GM12801 (cell line): ENCODE results near the gene SLC13A5.

ENCODE experiments used
- TF ChIP-seq, protein P1 (sequence below): IDR thresholded peaks from one replicate; pipeline ENCODE4 v1.5.1; 2011; ENCODE audit warnings: control low read depth; ENCODE audit not compliant: insufficient read length; ENCODE audit errors: extremely low read depth

SLC13A5 gene

DNA sequence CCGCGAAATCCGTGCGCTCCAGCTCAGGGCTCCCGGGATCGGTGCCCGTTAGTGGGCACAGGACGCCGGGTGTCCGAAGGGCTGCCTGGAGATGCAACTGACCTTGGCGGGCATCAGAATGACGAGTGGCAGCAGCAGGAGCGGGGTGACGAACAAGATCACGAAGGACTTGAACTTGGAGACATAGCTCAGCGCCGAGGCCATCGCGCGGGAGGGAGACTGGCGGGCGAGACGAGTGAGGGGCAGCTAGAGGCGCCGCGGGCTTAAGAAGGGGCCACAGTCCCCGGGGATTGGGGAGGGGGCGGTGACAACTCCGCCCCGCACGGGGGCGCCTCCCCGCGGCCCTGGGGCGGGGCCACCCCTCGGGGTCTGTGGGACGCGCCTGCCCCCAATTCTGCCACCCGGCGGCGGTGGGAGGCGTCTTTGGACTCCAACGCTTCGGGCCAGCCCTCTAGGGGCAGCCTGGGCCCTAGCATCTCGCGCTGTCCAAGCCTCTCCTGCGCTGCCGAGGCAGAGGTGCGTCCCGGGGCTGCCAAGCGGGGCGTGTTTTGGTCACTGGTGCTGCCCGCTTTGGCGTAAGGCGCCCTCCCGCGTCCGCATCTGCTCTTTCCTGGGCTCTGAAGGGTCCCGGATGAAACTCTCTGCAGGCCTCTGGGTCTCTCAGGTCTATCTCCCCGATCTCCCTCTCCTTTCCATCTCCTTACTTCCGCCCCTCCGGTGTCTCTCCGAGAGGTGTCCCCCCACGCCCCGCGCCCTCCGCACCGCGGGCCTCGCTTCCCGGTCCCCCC lies at the start of gene SLC13A5:
Gene SLC13A5 (minus strand): TSS at position 240 of the 788 bp plus-strand sequence. CDS start 36 bp downstream, at position 204.
- TF ChIP-seq, protein P1, sequence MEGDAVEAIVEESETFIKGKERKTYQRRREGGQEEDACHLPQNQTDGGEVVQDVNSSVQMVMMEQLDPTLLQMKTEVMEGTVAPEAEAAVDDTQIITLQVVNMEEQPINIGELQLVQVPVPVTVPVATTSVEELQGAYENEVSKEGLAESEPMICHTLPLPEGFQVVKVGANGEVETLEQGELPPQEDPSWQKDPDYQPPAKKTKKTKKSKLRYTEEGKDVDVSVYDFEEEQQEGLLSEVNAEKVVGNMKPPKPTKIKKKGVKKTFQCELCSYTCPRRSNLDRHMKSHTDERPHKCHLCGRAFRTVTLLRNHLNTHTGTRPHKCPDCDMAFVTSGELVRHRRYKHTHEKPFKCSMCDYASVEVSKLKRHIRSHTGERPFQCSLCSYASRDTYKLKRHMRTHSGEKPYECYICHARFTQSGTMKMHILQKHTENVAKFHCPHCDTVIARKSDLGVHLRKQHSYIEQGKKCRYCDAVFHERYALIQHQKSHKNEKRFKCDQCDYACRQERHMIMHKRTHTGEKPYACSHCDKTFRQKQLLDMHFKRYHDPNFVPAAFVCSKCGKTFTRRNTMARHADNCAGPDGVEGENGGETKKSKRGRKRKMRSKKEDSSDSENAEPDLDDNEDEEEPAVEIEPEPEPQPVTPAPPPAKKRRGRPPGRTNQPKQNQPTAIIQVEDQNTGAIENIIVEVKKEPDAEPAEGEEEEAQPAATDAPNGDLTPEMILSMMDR = no peak

DNA sequence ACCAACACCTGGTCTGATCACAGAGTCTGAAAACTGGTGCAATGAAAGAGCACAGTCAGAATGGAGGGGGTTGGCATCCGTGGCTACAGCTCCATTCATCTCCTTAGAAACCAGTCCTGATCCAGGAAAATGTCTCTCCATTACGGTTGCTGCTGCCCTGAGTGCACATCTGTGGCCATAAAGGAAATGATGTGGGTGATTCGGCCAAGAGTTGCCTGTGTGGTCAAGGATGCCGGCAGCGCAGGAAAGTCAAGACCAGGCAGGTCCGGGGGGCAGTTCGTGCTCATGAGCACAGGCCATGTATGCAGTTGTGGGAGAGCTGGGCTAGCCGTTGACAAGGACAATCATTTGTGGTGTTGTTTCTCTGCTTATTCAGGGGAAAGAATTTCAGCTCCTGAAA lies 48.6 kb upstream of the SLC13A5 start:
- TF ChIP-seq, protein P1 = no peak

DNA sequence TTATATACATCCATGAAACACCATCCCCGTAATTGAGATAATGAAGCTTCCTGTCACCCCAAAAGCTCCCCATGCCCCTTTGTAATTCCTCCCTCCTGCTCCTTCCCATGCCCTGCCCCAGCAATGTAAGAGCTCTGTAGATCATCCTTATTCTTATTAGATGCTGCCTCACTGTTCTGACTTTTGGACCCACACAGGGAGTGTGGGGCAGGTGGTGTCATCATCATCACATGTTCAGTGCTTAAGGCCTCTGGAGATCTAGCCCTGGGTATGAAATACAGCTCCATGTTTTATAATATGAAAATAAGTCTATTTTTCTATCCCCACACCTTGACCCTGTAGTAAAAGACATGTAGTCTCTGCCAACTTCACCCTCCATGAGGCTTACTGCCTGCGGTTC lies 44.6 kb upstream of the SLC13A5 start:
- TF ChIP-seq, protein P1 = no peak

DNA sequence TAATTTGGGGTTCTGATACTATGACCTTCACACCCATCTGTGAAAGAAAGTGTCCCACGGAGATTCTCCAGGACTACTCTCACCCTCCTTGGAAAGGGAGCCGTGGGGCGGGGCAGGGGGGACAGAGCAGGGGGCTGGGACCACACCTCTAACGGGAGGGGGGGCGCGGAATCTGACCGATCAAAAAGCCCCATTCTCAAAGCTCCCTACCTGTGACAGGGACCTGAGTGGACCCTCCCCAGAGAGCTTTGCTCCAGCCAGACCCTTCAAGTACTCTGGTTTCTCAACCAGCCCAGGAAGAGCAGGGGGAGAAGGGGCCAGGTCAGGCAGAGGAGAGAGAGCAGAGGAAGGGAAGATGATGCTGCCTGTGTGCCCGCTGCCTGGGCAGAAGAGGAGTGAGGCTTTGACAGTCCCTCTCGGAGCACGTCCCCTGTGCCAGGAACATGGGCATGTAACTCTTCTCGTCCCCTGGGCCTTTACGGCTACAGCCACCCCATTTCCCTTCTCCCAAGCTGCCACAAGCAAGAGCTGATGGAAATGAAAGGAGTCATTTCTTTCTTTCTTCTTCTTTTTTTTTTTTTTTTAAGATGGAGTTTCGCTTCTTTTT lies 43.4 kb upstream of the SLC13A5 start:
- TF ChIP-seq, protein P1 = no peak

DNA sequence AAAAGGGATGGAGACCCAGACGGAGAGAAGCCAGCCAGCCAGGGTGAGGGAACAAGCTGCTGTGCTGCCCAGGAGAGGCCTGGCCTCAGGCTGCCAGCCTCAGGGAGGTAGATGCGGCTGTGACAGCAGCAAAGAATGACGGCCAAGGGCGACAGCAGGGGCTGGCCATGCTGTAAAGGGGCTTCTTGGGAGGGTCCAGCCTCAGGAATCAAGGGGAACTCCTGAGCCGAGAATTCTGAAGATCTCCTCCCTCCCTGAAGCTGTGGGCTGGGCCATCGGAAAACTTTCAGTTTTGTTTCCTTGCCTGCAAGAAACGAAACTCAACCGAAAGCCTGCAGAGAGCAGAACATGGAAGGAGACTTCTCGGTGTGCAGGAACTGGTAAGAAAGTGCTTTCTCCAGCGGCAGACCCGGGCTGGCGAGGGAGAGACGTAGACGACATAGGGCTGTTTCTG lies 42.6 kb upstream of the SLC13A5 start, which contains the start of gene XAF1:
Gene XAF1 (plus strand): TSS at position 316 of the 454 bp plus-strand sequence. CDS start 33 bp downstream, at position 349.
- TF ChIP-seq, protein P1 = no peak

DNA sequence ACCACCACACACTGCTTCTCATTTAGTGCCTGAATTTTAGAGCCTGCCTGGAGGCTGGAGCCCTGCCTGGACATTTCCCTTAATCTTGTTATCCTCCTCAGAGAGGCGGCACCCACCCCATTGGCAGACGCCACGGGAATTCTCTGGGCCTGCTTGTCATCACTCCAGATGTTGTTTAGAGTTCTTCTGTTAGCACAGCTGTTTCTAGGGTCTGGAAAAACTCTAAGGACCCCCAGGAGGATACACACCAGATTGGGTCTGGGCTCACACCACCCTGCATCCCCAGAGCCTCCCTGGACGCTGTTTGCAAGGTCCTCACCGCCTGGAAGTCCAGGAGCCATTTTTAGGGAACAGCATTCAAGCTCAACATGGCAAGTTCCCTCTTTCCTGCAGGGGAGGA lies 42.1 kb upstream of the SLC13A5 start:
- TF ChIP-seq, protein P1 = no peak

DNA sequence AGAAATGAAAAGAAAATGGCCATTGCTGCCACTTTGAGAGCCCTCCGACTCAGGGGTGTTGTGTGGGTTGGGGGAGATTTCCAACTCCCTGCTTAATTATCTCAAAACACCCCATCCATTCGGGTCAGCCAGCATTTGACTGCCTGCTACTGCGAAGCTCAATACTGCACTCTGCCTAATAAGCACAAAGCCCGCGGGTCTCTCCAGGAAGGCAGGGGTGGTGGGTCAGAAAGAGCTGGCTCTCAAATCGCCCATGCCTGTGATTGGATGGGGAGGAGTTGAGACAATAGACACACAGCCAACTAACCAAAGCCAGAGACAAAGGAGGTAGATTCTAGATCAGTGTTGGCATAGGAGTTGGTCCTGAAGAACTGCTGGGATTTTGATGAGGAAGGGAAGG lies 40.4 kb upstream of the SLC13A5 start:
- TF ChIP-seq, protein P1 = no peak
